ENCODE data around the gene MGAM2.

MGAM2 gene

DNA sequence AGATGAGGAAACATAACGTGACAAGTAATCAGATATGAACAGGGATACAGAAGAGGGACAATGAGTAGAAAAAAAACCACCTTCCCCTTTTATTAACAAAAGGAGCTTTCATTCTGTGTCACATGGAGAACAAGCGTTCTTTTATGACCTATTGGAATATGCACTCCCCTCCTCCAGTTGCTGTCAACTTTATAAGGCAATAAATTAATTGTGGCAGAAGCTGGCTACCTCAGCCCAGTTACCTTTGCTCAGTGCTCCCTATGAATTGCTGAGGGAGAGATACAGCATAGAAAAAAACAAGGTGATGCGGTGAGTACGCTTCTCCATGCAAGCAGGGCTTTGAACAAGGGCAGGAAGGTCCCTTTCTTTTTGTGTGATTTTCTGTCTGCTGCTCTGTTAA, at the start of gene MGAM2:
MGAM2 (plus strand) TSS at position 220 of the 400 bp plus-strand sequence. CDS start 5,156 bp downstream, outside the sequence.
- TF ChIP-seq, protein P1, sequence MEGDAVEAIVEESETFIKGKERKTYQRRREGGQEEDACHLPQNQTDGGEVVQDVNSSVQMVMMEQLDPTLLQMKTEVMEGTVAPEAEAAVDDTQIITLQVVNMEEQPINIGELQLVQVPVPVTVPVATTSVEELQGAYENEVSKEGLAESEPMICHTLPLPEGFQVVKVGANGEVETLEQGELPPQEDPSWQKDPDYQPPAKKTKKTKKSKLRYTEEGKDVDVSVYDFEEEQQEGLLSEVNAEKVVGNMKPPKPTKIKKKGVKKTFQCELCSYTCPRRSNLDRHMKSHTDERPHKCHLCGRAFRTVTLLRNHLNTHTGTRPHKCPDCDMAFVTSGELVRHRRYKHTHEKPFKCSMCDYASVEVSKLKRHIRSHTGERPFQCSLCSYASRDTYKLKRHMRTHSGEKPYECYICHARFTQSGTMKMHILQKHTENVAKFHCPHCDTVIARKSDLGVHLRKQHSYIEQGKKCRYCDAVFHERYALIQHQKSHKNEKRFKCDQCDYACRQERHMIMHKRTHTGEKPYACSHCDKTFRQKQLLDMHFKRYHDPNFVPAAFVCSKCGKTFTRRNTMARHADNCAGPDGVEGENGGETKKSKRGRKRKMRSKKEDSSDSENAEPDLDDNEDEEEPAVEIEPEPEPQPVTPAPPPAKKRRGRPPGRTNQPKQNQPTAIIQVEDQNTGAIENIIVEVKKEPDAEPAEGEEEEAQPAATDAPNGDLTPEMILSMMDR (conservative IDR thresholded peaks at IDR 0.05; ENCODE audit: low read depth, low read length), result no peak
- no peak within 1 kb of the TSS for H3K4me3 ChIP-seq (ENCODE audit: low read length)
- no peak for DNase-seq (ENCODE audit: low read depth)

DNA sequence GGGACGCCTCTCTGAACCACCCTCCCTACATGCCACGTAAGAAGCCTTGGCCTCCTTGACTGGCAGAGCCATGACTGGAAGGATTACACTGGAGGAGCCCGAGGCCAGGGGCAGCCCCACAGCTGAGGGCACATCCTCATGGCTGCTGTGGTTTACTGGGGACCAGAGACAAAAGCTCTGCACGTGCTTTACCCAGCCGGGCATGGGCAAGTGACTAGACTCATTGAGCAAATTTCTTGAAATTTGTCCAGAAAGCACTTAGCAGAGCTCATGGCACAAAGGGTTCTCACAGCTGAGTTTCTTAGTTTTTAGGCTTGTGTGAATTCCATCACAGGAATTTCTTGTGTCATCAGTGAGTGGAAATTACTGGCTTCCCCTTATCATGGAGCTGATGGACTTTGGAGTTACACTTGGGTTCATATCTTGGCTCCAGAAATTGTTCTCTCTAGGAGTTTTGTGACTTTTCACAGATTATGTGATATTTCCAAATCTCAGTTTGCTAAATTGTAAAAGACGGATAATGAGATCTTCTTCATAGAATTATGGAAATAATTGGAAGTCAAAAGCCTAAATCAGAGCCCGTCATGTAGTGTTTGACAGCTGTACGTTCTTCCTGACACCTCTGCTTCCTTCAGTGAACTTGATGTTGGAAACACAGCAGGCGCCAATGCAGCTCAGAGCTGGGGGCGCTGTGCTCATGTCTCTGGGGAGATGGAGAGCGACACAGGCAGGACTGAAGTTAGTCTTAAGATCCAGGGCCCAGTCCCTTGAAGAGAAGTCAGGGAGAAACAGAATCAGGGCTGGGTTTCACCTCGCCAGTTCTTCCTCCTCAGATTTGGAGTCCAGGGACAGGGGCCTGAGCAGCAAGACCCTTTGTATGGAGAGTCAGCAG, 47.7 kb upstream of the MGAM2 start:
- no peak for DNase-seq (ENCODE audit: low read depth)
- H3K4me3 ChIP-seq (ENCODE audit: low read length), result no peak overlapping the region
- TF ChIP-seq, protein P1 (conservative IDR thresholded peaks at IDR 0.05; ENCODE audit: low read depth, low read length), result no peak

DNA sequence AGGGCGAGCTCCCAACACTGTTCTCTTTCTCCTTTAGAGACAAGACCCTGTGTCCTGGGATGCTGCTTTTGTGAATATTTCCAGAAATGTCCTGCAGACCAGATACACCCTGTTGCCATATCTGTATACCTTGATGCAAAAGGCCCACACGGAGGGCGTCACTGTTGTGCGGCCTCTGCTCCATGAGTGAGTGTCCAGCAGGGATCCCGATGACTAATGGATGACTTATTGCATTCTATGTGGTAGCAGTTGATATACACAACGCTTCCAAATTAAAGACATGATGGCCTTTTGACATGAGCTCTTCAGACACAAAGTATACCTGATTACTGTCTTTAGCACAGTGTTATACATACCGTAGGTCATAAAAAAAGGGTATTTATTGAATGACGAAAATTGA, 45.0 kb upstream of the MGAM2 start:
- no peak overlapping the region for H3K4me3 ChIP-seq (ENCODE audit: low read length)
- TF ChIP-seq, protein P1 (conservative IDR thresholded peaks at IDR 0.05; ENCODE audit: low read depth, low read length), result no peak
- no peak for DNase-seq (ENCODE audit: low read depth)

DNA sequence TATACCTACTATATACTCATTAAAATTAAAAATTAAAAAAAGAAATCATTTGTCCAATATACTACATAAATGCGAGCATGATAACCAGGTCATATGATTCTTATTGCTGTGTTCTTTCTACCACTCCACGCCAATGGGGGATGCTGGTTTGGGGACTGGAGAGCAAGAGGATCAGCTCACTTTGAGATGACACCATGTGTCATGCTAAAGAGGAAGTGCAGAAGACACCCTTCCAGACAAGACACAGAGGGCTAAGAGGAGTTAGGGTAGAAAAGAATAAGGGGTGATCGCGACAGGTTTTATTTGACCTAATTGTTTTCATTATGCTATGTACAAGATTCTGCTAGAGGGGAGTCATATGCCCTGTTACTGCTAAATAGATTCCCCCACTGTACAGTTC, 33.8 kb upstream of the MGAM2 start:
- no peak overlapping the region for H3K4me3 ChIP-seq (ENCODE audit: low read length)
- TF ChIP-seq, protein P1 (conservative IDR thresholded peaks at IDR 0.05; ENCODE audit: low read depth, low read length), result no peak
- no peak for DNase-seq (ENCODE audit: low read depth)

DNA sequence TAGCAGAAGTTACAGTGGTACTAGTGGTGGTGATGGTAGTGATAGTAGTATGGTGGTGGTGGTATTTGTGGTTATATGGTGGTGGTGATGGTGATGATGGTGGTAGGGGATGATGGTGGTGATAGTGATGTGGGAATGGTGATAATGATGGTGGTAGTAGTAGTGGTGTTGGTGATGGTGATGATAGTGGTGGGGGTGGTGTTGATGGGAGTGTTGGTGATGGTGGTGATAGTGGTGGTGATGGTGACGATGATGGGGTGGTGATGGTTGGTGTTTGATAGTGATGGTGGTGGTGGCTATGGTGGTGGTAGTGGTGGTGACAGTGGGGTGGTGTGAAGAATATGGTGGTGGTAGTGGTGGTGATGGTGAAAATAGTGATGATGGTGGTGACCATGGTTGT, 27.9 kb upstream of the MGAM2 start:
- TF ChIP-seq, protein P1 (conservative IDR thresholded peaks at IDR 0.05; ENCODE audit: low read depth, low read length), result no peak
- H3K4me3 ChIP-seq (ENCODE audit: low read length), result no peak overlapping the region
- DNase-seq (ENCODE audit: low read depth), result no peak

DNA sequence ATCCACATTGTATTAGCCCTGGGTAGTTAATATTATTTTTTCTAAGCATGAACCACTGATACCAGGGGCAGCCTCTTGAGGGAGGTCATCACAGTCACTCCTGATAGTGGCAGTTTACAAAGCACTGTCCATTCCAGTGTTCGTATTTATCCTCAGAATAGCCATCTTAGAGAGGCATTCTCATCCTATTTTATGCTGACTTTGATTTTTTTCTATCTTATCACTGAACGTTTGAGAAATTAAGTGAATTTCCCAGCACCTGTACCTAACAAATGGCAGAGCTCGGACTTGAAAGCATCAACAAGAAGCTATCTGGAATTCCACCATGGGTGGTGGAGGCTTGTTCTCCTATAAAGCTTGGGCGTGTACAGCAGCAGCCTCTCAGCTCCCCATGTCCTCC, 26.1 kb upstream of the MGAM2 start:
- TF ChIP-seq, protein P1 (conservative IDR thresholded peaks at IDR 0.05; ENCODE audit: low read depth, low read length), result no peak
- no peak for DNase-seq (ENCODE audit: low read depth)
- no peak overlapping the region for H3K4me3 ChIP-seq (ENCODE audit: low read length)

Data from retinal pigment epithelial cell (primary cell).